Liver (tissue), 9 donors: ENCODE measurements around the gene ZNG1F. TPM values are rescaled to one million over a fixed set of nuclear protein-coding genes. Genes with fewer than 3 reads are reported as not detected.
A peak's percentile ranks its signal among the peaks of the same experiment; 100 is the strongest.
"Not testable (repeated sequence)": the region's sequence is repeated elsewhere in the genome, so short reads cannot be mapped to it uniquely, and the experiment has no call there.

Source experiments
- DNase-seq: peaks from one replicate; pipeline ENCODE4 v3.0.0-alpha.2; 2017; ENCODE audit warnings: low spot score
- H3K27ac ChIP-seq, 2 donors: one replicate each; pipeline ENCODE4 v1.7.0; 2013; ENCODE audit warnings: inconsistent platforms in 2 of 2, low read length in 2 of 2, control low read depth in 1 of 2, low read depth in 1 of 2, mild to moderate bottlenecking in 1 of 2
- H3K27me3 ChIP-seq, 4 donors: one replicate each; pipeline versions ENCODE4 v1.6.1 to v1.7.0; 2013; ENCODE audit warnings: low read length in 3 of 4, inconsistent platforms in 1 of 4, mild to moderate bottlenecking in 1 of 4, moderate library complexity in 1 of 4; ENCODE audit not compliant: control insufficient read depth in 4 of 4, insufficient read depth in 4 of 4
- H3K36me3 ChIP-seq, 4 donors: one replicate each; pipeline versions ENCODE4 v1.6.1 to v1.7.0; 2013; ENCODE audit warnings: low read length in 3 of 4, mild to moderate bottlenecking in 3 of 4, low read depth in 1 of 4, moderate library complexity in 1 of 4; ENCODE audit not compliant: control insufficient read depth in 4 of 4, insufficient read depth in 3 of 4
- H3K4me1 ChIP-seq, 4 donors: one replicate each; pipeline versions ENCODE4 v1.6.1 to v1.7.0; 2013; ENCODE audit warnings: low read length in 3 of 4, mild to moderate bottlenecking in 3 of 4, moderate library complexity in 1 of 4; ENCODE audit not compliant: control insufficient read depth in 4 of 4, insufficient read depth in 4 of 4
- H3K4me3 ChIP-seq, 3 donors: one replicate each; pipeline versions ENCODE4 v1.6.1 to v1.7.0; 2013; ENCODE audit warnings: low read length in 3 of 3, control low read depth in 1 of 3, low read depth in 1 of 3, mild to moderate bottlenecking in 1 of 3
- H3K9ac ChIP-seq, 2 donors: one replicate each; pipeline ENCODE4 v1.7.0; 2013; ENCODE audit warnings: low read length in 2 of 2, mild to moderate bottlenecking in 2 of 2, moderate library complexity in 2 of 2, control low read depth in 1 of 2, low read depth in 1 of 2
- H3K9me3 ChIP-seq, 4 donors: one replicate each; pipeline versions ENCODE4 v1.6.1 to v1.7.0; 2013; ENCODE audit warnings: low read length in 3 of 4; ENCODE audit not compliant: control insufficient read depth in 4 of 4
- MAX ChIP-seq: IDR thresholded peaks from 2 replicates; pipeline ENCODE4 v1.6.1; 2016; ENCODE audit warnings: antibody characterized with exemption
- ZBTB33 ChIP-seq: IDR thresholded peaks from 2 replicates; pipeline ENCODE4 v1.6.1; 2016; ENCODE audit warnings: antibody characterized with exemption
- WGBS: extraction: QIAGEN DNeasy Blood & Tissue Kit; methylation state at CpG from one replicate; pipeline ENCODE4 v1.1.7; 2013; 5-methylcytosine and 5-hydroxymethylcytosine counted together
- polyA plus RNA-seq, 2 donors: library from polyadenylated mRNA; stranded (reverse) in 1 of 2; unstranded in 1 of 2; fragments of 200-250 nt in 1 of 2; fragments of >200 nt in 1 of 2; fragmentation: Nextera tagmentation in 1 of 2; extraction: Ambion mirVana in 1 of 2; gene quantifications; one replicate each; pipeline versions ENCODE4 v1.2.1 to v1.2.3, GENCODE V29; 2013 to 2015
- total RNA-seq, 2 donors: library from RNA; depleted of rRNA; stranded (reverse); fragments of >200 nt; gene quantifications; one replicate each; pipeline ENCODE4 v1.2.3, GENCODE V29; 2014
- donor health status: healthy.
- donor health status: healthy.
- donor health status: healthy.
- donor health status: healthy.
- donor health status: healthy.

Gene ZNG1F
- total and polyA plus RNA-seq, 4 donors: 3.1 to 16.1 (median 7.9) TPM

- TF ChIP-seq MAX: no peak
- no peak for TF ChIP-seq ZBTB33
- Histone ChIP-seq H3K36me3 (no peaks in the 10 kb centered on the region), H3K9me3 (peaks cover 0 to 7% (median under 1%) of the 10 kb centered on the region in 4 donors), H3K4me3 (no peak overlapping the region), H3K27me3 (no peaks in the 10 kb centered on the region), H3K27ac (no peak overlapping the region), H3K4me1 (no peaks in the 10 kb centered on the region), H3K9ac (no peak overlapping the region)
- peak; percentile 50 for DNase-seq
- 64% methylated on average over 7 of the region's 7 CpGs for whole genome bisulfite sequencing
Measured at GRCh38 chr9:41229408-41230401, 40.6 kb upstream of the ZNG1F start.

GRCh38 chr9:41219831-41220230, 30.7 kb upstream of the ZNG1F start:
- not testable (repeated sequence) for H3K9ac ChIP-seq, DNase-seq, H3K27ac ChIP-seq, H3K36me3 ChIP-seq, H3K9me3 ChIP-seq, H3K4me1 ChIP-seq, H3K4me3 ChIP-seq, H3K27me3 ChIP-seq
- 64% methylated on average over 1 of the region's 4 CpGs for WGBS

- H3K9me3 ChIP-seq, DNase-seq, H3K4me1 ChIP-seq, H3K4me3 ChIP-seq, H3K27me3 ChIP-seq, H3K36me3 ChIP-seq, H3K27ac ChIP-seq, H3K9ac ChIP-seq: not testable (repeated sequence)
- WGBS: no CpG with 5 or more reads among the region's 11 CpGs
Measured at GRCh38 chr9:41188439-41188838, 678 bp downstream of the ZNG1F start.

- H3K27ac ChIP-seq, H3K4me3 ChIP-seq, H3K9ac ChIP-seq, H3K27me3 ChIP-seq, DNase-seq, H3K9me3 ChIP-seq, H3K36me3 ChIP-seq, H3K4me1 ChIP-seq: not testable (repeated sequence)
- WGBS: 50% methylated on average over 1 of the region's 4 CpGs
Measured at GRCh38 chr9:41174994-41175393, 14.1 kb downstream of the ZNG1F start.

GRCh38 chr9:41150116-41150515, 39.0 kb downstream of the ZNG1F start:
- not testable (repeated sequence) for H3K27me3 ChIP-seq, H3K36me3 ChIP-seq, DNase-seq, H3K9me3 ChIP-seq, H3K9ac ChIP-seq, H3K27ac ChIP-seq, H3K4me3 ChIP-seq, H3K4me1 ChIP-seq
- WGBS: 97% methylated on average over 13 of the region's 18 CpGs

- H3K36me3 ChIP-seq, H3K27me3 ChIP-seq, H3K4me3 ChIP-seq, H3K27ac ChIP-seq, DNase-seq, H3K9me3 ChIP-seq, H3K9ac ChIP-seq, H3K4me1 ChIP-seq: not testable (repeated sequence)
- 72% methylated on average over 2 of the region's 2 CpGs for WGBS
Measured at GRCh38 chr9:41141878-41142277, 47.2 kb downstream of the ZNG1F start.

- H3K9me3 ChIP-seq, H3K4me1 ChIP-seq, H3K36me3 ChIP-seq, H3K4me3 ChIP-seq, H3K27me3 ChIP-seq, H3K9ac ChIP-seq, DNase-seq, H3K27ac ChIP-seq: not testable (repeated sequence)
- WGBS: 94% methylated on average over 1 of the region's 15 CpGs
Measured at GRCh38 chr9:41128581-41128980, 60.5 kb downstream of the ZNG1F start, which contains the start of gene FOXD4L6. Gene FOXD4L6, minus strand, starts transcription at chr9:41128681. Its CDS starts 298 bp downstream, at chr9:41128383.
